HL-60 (cell line): ENCODE data around the gene ADGRB3.

Source experiments
- CTCF ChIP-seq: IDR thresholded peaks from one replicate; pipeline ENCODE4 v1.5.1; 2011; ENCODE audit warnings: low read length, control low read depth, inconsistent platforms; ENCODE audit not compliant: insufficient read depth
- GABPA ChIP-seq: IDR thresholded peaks from 2 replicates; pipeline ENCODE4 v1.6.1; 2012; ENCODE audit warnings: low read depth
- POLR2AphosphoS5 ChIP-seq: IDR thresholded peaks from 2 replicates; pipeline ENCODE4 v1.6.1; 2012; ENCODE audit warnings: low read depth
- SPI1 ChIP-seq: IDR thresholded peaks from 2 replicates; pipeline ENCODE4 v1.6.1; 2012; ENCODE audit warnings: low read depth, mild to moderate bottlenecking, borderline replicate concordance
- TF ChIP-seq, protein P1 (sequence below): IDR thresholded peaks from 2 replicates; pipeline ENCODE4 v1.6.1; 2012; ENCODE audit warnings: low read depth; ENCODE audit not compliant: insufficient replicate concordance

- TF ChIP-seq, protein P1, sequence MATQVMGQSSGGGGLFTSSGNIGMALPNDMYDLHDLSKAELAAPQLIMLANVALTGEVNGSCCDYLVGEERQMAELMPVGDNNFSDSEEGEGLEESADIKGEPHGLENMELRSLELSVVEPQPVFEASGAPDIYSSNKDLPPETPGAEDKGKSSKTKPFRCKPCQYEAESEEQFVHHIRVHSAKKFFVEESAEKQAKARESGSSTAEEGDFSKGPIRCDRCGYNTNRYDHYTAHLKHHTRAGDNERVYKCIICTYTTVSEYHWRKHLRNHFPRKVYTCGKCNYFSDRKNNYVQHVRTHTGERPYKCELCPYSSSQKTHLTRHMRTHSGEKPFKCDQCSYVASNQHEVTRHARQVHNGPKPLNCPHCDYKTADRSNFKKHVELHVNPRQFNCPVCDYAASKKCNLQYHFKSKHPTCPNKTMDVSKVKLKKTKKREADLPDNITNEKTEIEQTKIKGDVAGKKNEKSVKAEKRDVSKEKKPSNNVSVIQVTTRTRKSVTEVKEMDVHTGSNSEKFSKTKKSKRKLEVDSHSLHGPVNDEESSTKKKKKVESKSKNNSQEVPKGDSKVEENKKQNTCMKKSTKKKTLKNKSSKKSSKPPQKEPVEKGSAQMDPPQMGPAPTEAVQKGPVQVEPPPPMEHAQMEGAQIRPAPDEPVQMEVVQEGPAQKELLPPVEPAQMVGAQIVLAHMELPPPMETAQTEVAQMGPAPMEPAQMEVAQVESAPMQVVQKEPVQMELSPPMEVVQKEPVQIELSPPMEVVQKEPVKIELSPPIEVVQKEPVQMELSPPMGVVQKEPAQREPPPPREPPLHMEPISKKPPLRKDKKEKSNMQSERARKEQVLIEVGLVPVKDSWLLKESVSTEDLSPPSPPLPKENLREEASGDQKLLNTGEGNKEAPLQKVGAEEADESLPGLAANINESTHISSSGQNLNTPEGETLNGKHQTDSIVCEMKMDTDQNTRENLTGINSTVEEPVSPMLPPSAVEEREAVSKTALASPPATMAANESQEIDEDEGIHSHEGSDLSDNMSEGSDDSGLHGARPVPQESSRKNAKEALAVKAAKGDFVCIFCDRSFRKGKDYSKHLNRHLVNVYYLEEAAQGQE: no peak
- TF ChIP-seq CTCF: no peak
- no peak for TF ChIP-seq SPI1
- no peak for TF ChIP-seq GABPA
- no peak for TF ChIP-seq POLR2AphosphoS5
Observed at GRCh38 chr6:68730291-68731054, 95.4 kb downstream of the ADGRB3 start.
